HG02588 (cell line): ENCODE results near the gene USH2A.
"Not testable (repeated sequence)": the region's sequence is repeated elsewhere in the genome, so short reads cannot be mapped to it uniquely, and the experiment has no call there.

Experiments
- ATAC-seq: cut with Tn5 transposase; IDR thresholded peaks from one replicate; pipeline ENCODE4 v1.9.1; 2021; ENCODE audit warnings: mild to moderate bottlenecking, moderate library complexity; ENCODE audit not compliant: unreplicated experiment

The USH2A gene

DNA sequence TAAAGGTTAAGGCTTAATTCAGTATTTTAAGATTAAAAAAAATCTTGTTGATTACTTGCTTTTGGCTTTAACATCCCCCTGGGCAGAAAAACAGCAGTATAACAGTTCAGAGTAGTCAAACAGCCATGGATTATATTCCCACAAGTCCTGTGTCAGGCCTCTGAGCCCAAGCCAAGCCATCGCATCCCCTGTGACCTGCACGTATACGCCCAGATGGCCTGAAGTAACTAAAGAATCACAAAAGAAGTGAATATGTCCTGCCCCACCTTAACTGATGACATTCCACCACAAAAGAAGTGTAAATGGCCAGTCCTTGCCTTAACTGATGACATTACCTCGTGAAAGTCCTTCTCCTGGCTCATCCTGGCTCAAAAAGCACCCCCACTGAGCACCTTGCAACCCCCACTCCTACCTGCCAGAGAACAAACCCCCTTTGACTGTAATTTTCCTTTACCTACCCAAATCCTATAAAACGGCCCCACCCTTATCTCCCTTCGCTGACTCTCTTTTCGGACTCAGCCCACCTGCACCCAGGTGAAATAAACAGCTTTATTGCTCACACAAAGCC is 277.7 kb downstream of the USH2A start:
- not testable (repeated sequence) for ATAC-seq

DNA sequence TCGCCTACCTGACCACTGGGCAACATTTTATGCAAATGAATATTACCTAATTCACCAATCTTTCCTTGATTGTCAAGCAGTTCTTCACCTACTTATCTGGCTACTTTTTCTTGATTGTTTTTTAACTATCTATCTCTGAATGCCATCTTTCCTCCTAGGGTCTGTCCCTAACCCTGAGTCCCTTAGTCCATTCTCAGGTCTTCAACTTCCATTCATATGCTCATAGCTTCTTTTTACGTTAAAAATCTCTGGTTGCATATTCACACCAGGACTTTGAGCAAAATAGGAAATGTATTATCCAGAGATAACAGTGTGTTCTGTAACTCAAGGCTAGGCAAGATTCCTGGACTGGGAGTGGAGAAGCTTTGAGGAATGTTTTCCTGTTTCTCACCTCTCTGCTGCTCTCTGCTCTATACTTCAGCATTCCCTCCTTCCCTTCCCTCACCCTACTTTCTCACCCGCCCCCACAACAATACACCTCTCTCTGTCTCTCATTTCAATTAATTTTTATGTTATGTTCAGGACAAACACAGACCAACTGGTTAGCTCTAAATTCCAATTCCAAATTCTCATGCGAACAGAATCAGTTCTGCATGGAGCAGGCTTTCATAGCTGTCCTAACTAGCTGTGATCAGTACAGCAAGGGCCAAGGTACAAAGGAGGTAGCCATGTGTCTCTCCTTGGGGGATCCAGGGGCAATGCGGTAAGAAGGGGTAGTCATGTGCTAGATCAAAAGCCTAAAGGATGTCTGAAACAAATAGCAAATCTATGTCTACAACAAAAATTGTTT is 278.4 kb downstream of the USH2A start:
- no peak for ATAC-seq

- ATAC-seq = no peak
Measured at GRCh38 chr1:216142921-216143320, 280.3 kb downstream of the USH2A start.

DNA sequence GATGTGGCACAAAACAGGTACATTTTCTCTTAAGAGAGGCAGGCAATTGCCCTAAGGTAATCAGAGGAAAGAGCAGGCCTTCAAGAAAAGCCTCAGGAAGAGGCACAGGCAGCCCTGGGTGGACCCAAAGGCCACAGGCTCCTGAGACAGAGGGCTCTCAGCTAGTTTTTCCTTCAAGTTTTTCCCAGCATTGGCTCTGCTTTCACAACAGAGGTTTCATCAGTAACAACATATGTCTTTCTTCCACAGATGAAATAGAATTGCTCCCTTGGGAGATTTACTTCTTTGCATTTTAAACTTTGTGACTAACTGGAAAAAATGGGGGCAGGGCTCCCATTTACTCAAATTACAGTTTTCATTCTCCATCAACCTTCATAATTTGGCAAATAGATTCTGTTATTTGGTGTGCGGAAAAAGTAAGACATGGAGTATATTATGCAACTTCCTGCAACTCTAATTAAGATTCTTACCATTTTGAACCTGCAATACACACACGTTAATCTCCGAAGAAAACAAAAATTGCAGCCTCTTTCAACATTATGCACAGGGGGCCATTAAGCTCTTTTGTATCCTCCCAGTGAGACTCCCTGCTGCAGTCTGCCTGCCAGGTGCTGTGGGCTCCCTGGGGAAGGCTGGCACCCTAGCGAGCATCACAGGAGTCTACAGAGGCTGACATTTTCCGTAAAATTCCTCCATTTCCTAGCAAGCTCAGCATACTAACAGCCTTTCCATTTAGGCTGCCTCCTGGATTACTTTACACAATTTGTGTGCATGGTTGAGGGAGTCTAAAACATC is 282.3 kb downstream of the USH2A start:
- ATAC-seq = no peak

- ATAC-seq = no peak
Measured at GRCh38 chr1:216124192-216124781, 299.0 kb downstream of the USH2A start.

- ATAC-seq = no peak
Measured at GRCh38 chr1:216123446-216124191, 299.6 kb downstream of the USH2A start.

DNA sequence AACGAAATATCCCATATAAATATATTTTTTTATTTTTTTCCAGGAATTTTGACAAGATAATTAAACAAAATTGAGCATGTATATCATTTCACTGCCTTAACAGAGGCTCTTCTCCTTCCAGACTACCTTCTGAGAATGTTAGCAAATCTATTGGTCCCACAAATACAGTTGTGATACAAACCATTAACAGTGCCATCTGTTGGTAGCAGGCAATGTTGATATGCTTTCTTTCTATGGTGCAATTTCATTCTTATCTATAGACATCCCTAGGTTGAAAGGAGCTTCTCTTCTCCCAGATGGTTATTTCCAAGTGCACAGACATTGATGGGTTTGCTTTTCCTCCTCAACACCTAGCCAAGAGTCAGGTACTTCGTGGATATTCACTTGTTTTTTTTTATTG is 303.6 kb downstream of the USH2A start:
- ATAC-seq = no peak

- ATAC-seq = no peak
Measured at GRCh38 chr1:216114180-216114579, 309.1 kb downstream of the USH2A start.

DNA sequence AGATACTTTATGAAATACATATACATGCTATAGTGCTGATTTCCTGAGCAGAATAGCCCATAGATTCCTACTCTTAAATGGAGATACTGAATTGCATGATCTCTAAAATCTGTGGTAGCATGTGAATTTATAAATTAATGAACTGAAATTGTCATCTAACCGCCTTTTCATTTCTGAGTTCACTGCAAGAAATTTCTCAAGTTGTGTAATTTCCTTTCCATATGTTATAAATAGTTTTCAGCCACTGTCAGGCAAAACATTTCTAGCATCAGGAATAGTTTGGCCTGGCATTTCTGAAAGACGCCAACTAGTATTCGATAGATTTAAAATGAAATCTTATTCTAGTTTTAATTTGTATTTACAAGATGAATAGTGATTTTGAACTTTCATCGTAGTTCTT is 310.1 kb downstream of the USH2A start:
- ATAC-seq = no peak

DNA sequence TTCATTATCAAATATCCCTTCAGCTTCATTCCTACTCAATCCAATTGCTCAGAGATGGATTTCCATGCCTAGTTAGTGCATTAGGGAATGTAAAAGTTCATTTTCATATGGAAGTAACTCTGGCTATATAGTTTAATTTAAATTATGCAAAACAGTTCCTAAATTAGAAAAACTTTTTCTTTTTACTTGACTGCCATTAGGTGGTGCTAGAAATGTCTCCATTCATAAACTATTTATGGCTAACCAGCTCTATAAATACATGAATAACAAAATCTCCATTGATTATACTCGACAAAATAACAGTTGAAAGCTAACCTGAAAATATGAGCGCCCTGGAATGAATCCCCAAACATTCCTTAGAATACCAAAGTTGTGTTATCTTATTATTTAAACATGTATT is 311.4 kb downstream of the USH2A start:
- no peak for ATAC-seq

DNA sequence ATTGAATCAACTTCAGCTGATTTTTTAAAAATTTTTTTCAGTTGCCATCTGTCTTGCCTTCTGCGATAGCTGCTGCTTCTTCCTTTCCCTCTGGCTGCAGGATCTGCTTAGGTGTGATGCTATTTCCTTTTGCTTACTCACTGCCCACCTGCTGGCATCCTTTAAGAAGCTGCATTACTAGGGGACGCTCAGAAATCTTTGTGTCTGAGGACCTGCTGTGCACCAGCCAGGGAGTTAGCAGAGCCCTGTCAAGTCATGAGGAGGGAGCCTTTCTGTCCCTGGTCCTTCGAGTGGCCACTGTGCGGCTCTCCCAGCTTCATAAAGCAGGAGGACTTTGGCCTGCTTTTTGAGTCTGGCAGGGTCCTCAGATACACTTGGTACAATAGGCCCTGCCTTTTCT is 327.8 kb downstream of the USH2A start:
- no peak for ATAC-seq

- no peak for ATAC-seq
Measured at GRCh38 chr1:216090556-216090955, 332.7 kb downstream of the USH2A start.

DNA sequence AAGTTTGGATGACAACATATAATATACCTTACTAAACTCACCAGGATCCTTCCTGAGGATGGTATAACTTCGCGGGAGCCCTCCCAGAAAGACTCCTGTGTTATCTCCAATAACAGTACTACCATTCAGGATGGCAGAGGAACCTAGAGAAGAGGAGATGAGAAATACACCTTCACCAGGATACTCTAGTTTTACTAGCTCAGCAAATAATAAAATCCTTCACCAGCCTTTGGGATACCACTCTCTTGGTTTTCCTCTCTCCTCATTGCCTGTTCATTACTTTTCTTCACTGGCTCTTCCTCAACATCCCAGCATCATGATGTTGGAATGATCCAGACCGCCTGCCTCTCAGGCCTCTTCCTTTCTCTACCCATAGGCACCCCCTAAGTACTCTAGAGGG is 336.6 kb downstream of the USH2A start:
- no peak for ATAC-seq

- ATAC-seq = no peak
Measured at GRCh38 chr1:216081445-216081844, 341.8 kb downstream of the USH2A start.

DNA sequence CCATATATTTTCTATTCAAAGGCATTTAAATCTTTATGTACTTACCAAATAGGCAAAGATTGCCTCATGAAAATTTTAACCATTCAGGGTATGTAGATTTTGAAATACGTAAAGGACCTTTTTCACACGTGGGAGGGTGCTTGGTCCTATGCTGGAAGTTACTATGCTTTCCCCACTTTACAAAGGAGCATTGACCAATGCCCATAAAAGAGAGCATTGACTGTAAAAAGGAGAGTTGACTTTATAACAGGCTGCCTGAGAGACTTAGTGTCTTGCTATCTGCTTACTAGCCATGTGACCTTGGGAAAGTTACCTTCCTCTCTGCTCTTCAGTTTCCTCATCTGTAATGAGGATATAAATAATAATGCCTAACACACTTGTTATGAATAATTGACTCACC is 346.5 kb downstream of the USH2A start:
- ATAC-seq = no peak

GRCh38 chr1:216075339-216075738 is 347.9 kb downstream of the USH2A start:
- ATAC-seq = peak; percentile 71

- no peak for ATAC-seq
Measured at GRCh38 chr1:216073793-216074595, 349.3 kb downstream of the USH2A start.

DNA sequence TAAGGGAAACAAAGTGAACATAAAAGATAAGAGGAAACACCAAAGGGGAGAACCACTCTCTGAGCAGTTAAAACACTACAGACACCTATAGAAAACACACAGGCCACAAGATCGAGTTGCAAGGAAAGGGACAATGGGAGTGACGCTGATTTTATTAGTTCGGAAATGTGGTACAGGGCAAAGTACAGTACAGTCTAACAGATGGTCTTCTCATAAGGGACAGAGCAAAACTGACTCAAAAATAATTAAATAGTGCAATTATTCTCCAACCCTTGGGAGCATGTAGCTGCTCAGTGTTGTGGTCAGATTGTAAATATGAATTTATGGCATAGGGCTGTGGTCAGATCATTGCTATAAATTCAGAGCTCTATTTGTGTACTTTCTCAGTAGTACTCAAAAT is 352.0 kb downstream of the USH2A start:
- no peak for ATAC-seq

GRCh38 chr1:216064643-216065042 is 358.6 kb downstream of the USH2A start:
- ATAC-seq = no peak

- no peak for ATAC-seq
Measured at GRCh38 chr1:216057947-216058346, 365.3 kb downstream of the USH2A start.
